Measurements from ENCODE around the gene ARHGAP42. TPM values are rescaled to one million over a fixed set of nuclear protein-coding genes. Genes with fewer than 3 reads are reported as not detected.
A peak's percentile ranks its signal among the peaks of the same experiment; 100 is the strongest.

ARHGAP42 gene
- total RNA-seq, 1 experiment from 2014 or later: 39.1 TPM

DNA sequence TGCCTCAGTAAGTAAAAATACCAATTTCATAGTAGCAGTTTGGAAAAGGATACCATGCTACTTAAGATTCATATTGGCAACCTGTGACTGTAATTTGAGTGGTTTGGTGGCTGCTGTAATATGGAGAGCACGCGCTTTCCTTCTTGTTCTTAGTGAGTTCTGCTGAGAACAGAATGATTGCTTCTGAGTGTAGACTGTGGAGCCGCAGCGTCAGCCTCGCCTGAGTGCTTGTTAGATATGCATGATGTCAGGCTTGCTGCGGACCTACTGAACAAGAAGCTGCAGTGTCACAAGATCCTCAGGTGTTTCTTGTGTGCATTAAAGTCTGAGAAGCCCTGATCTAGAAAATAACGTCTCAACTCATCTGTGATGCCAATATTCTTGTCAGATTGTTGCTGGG, 143.2 kb downstream of the ARHGAP42 start:
- no CpG with 5 or more reads among the region's 7 CpGs for whole genome bisulfite sequencing (ENCODE audit: extremely low coverage, insufficient read length, low lambda C conversion rate)
- H3K4me2 ChIP-seq (ENCODE audit: insufficient read depth, insufficient read length, low read length): no peak overlapping the region

More for the DNA sequence above, 143.2 kb downstream of the ARHGAP42 start:
- peaks cover 15% of the 10 kb centered on the region; the same call in 1 of the 2 replicates for H3K4me1 ChIP-seq (ENCODE audit: insufficient read depth, low read length)
- no peaks in the 10 kb centered on the region for H4K20me1 ChIP-seq (ENCODE audit: control insufficient read depth, insufficient read depth, insufficient read length)
- Mint-ChIP-seq H3K9me3 (no peaks in the 10 kb centered on the region), H3K27me3 (ENCODE audit: low read depth) (no peaks in the 10 kb centered on the region), H3K27ac (peak overlapping the region in 2 of 3 experiments; percentile 13 to 88; a peak in 3 of 7 replicates), H3K36me3 (ENCODE audit: insufficient read depth in 1 of 3, low read depth in 3 of 3) (no peaks in the 10 kb centered on the region), H3K4me3 (no peak overlapping the region), H3K4me1 (peaks cover 55 to 58% of the 10 kb centered on the region in 2 experiments)
- H3K27ac ChIP-seq (ENCODE audit: insufficient read length, low read depth, low read length): no peak overlapping the region
- DNase-seq: no peak
- no peaks in the 10 kb centered on the region for H3K9me3 ChIP-seq (ENCODE audit: control insufficient read depth, low read depth, low read length)
- no peak overlapping the region for H3K23ac ChIP-seq (ENCODE audit: insufficient read length, low read depth, low read length)
- no peak overlapping the region for H2BK15ac ChIP-seq (ENCODE audit: low read depth, low read length)
- no peak overlapping the region for H2AK5ac ChIP-seq (ENCODE audit: insufficient read length, low read length)
- no peak overlapping the region for H3K56ac ChIP-seq (ENCODE audit: insufficient read length, low read depth, low read length)
- no peaks in the 10 kb centered on the region; the same call in 1 of the 2 replicates for H3K79me2 ChIP-seq (ENCODE audit: insufficient read depth, low read length)
- no peak overlapping the region for H3K18ac ChIP-seq (ENCODE audit: insufficient read length, low read depth, low read length)
- no peak overlapping the region for H3T11ph ChIP-seq (ENCODE audit: low read length)
- H3K27me3 ChIP-seq (ENCODE audit: insufficient read depth, low read length): no peaks in the 10 kb centered on the region
- H3K9ac ChIP-seq (ENCODE audit: extremely low read depth, insufficient read length, low read length): no peak overlapping the region
- no peaks in the 10 kb centered on the region for H3K23me2 ChIP-seq (ENCODE audit: insufficient read length, low read depth, low read length, poor library complexity, severe bottlenecking)
- H2BK20ac ChIP-seq (ENCODE audit: low read depth, low read length, poor library complexity, severe bottlenecking): no peak overlapping the region
- no peaks in the 10 kb centered on the region for H3K79me1 ChIP-seq (ENCODE audit: insufficient read depth, low read depth, low read length, poor library complexity, severe bottlenecking)
- no peak overlapping the region for H4K5ac ChIP-seq (ENCODE audit: insufficient read length, low read depth, low read length)
- no peak overlapping the region for H4K8ac ChIP-seq (replicated peaks; ENCODE audit: insufficient read length, low read depth, low read length)
- no peak overlapping the region for H2BK120ac ChIP-seq (ENCODE audit: low read depth, low read length, poor library complexity, severe bottlenecking)
- no peak overlapping the region for H2AFZ ChIP-seq (ENCODE audit: low read length)
- H2BK5ac ChIP-seq (ENCODE audit: insufficient read length, low read length): no peak overlapping the region
- TF ChIP-seq, protein P1, sequence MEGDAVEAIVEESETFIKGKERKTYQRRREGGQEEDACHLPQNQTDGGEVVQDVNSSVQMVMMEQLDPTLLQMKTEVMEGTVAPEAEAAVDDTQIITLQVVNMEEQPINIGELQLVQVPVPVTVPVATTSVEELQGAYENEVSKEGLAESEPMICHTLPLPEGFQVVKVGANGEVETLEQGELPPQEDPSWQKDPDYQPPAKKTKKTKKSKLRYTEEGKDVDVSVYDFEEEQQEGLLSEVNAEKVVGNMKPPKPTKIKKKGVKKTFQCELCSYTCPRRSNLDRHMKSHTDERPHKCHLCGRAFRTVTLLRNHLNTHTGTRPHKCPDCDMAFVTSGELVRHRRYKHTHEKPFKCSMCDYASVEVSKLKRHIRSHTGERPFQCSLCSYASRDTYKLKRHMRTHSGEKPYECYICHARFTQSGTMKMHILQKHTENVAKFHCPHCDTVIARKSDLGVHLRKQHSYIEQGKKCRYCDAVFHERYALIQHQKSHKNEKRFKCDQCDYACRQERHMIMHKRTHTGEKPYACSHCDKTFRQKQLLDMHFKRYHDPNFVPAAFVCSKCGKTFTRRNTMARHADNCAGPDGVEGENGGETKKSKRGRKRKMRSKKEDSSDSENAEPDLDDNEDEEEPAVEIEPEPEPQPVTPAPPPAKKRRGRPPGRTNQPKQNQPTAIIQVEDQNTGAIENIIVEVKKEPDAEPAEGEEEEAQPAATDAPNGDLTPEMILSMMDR (conservative IDR thresholded peaks at IDR 0.05): no peak
- no peak overlapping the region for H3K14ac ChIP-seq (ENCODE audit: insufficient read depth, low read length)
- H4K91ac ChIP-seq (ENCODE audit: insufficient read length, low read depth, low read length): no peak overlapping the region
- no peak overlapping the region for H3K4ac ChIP-seq (ENCODE audit: low read depth, low read length)
- no peak overlapping the region for H2BK12ac ChIP-seq (ENCODE audit: insufficient read length, low read depth, low read length)

All from H9 (cell line).